WTC11 (cell line): Measurements from ENCODE around the gene ADGRE1.

Experiments used
- JUN ChIP-seq: sonication (generic); formaldehyde crosslinking; IDR thresholded peaks from 2 replicates; pipeline ENCODE4 v1.8.0; 2023; ENCODE audit warnings: mild to moderate bottlenecking, missing genetic modification reagents
- MYBL2 ChIP-seq: sonication (generic); formaldehyde crosslinking; IDR thresholded peaks from 2 replicates; pipeline ENCODE4 v1.8.1; 2023; ENCODE audit warnings: mild to moderate bottlenecking, moderate library complexity, missing genetic modification reagents
- NFYB ChIP-seq: sonication (generic); formaldehyde crosslinking; conservative IDR thresholded peaks from 2 replicates; pipeline ENCODE4 v1.8.0; 2022; ENCODE audit warnings: low read depth, missing genetic modification reagents
- NR3C1 ChIP-seq: sonication (generic); formaldehyde crosslinking; conservative IDR thresholded peaks from 2 replicates; pipeline ENCODE4 v1.8.1; 2023; ENCODE audit warnings: low read depth, mild to moderate bottlenecking, missing genetic modification reagents
- TF ChIP-seq, protein P1 (sequence below): sonication (generic); formaldehyde crosslinking; IDR thresholded peaks from 2 replicates; pipeline ENCODE4 v1.8.1; 2022; ENCODE audit warnings: missing genetic modification reagents, borderline replicate concordance
- TF ChIP-seq, protein P2 (sequence below): fragments of 200-600 bp; IDR thresholded peaks from 2 replicates; pipeline ENCODE4 v1.8.0; 2022; ENCODE audit warnings: antibody characterized with exemption
- TF ChIP-seq, protein P3 (sequence below): sonication (generic); formaldehyde crosslinking; IDR thresholded peaks from 2 replicates; pipeline ENCODE4 v1.8.1; 2023; ENCODE audit warnings: mild to moderate bottlenecking, moderate library complexity, missing genetic modification reagents
- TF ChIP-seq, protein P4 (sequence below): sonication (generic); formaldehyde crosslinking; IDR thresholded peaks from 2 replicates; pipeline ENCODE4 v1.8.0; 2022; ENCODE audit warnings: missing genetic modification reagents
- TF ChIP-seq, protein P5 (sequence below): sonication (generic); formaldehyde crosslinking; IDR thresholded peaks from 2 replicates; pipeline ENCODE4 v1.8.0; 2022; ENCODE audit warnings: mild to moderate bottlenecking, missing genetic modification reagents
- TF ChIP-seq, protein P6 (sequence below): sonication (generic); formaldehyde crosslinking; IDR thresholded peaks from 2 replicates; pipeline ENCODE4 v1.8.1; 2023; ENCODE audit warnings: mild to moderate bottlenecking, missing genetic modification reagents, moderate library complexity
- TF ChIP-seq, protein P7 (sequence below): sonication (generic); formaldehyde crosslinking; IDR thresholded peaks from 2 replicates; pipeline ENCODE4 v1.8.0; 2022; ENCODE audit warnings: mild to moderate bottlenecking, missing genetic modification reagents
- TF ChIP-seq, protein P8 (sequence below): sonication (generic); formaldehyde crosslinking; conservative IDR thresholded peaks from 2 replicates; pipeline ENCODE4 v1.8.1; 2022; ENCODE audit warnings: mild to moderate bottlenecking, missing genetic modification reagents
- TF ChIP-seq, protein P9 (sequence below): sonication (generic); formaldehyde crosslinking; IDR thresholded peaks from 2 replicates; pipeline ENCODE4 v1.8.0; 2022; ENCODE audit warnings: mild to moderate bottlenecking, missing genetic modification reagents

DNA sequence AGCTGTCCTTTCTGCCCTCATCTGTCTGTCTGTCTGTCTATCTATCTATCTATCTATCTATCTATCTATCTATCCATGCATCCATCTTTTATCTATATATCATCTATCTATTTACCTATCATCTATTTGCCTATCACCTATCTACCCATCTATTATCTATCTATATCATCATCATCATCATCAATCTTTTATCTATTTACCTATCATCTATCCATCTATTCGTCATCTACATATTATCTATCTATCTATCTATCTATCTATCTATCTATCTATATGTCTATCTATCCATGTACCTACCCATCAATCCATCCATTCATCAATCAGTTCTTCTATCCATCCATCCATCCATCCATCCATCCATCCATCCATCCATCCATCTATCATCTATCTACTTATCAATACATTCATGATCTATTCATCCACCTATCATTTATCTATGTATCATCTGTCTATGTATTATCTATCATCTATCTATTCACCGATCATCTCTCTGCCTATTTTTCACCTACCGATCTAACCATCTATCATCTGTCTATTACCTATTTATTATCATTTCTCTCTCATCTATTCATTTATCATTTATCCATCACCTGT lies 49.2 kb upstream of the ADGRE1 start:
- TF ChIP-seq, protein P1, sequence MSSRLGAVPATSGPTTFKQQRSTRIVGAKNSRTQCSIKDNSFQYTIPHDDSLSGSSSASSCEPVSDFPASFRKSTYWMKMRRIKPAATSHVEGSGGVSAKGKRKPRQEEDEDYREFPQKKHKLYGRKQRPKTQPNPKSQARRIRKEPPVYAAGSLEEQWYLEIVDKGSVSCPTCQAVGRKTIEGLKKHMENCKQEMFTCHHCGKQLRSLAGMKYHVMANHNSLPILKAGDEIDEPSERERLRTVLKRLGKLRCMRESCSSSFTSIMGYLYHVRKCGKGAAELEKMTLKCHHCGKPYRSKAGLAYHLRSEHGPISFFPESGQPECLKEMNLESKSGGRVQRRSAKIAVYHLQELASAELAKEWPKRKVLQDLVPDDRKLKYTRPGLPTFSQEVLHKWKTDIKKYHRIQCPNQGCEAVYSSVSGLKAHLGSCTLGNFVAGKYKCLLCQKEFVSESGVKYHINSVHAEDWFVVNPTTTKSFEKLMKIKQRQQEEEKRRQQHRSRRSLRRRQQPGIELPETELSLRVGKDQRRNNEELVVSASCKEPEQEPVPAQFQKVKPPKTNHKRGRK: no peak
- TF ChIP-seq, protein P2, sequence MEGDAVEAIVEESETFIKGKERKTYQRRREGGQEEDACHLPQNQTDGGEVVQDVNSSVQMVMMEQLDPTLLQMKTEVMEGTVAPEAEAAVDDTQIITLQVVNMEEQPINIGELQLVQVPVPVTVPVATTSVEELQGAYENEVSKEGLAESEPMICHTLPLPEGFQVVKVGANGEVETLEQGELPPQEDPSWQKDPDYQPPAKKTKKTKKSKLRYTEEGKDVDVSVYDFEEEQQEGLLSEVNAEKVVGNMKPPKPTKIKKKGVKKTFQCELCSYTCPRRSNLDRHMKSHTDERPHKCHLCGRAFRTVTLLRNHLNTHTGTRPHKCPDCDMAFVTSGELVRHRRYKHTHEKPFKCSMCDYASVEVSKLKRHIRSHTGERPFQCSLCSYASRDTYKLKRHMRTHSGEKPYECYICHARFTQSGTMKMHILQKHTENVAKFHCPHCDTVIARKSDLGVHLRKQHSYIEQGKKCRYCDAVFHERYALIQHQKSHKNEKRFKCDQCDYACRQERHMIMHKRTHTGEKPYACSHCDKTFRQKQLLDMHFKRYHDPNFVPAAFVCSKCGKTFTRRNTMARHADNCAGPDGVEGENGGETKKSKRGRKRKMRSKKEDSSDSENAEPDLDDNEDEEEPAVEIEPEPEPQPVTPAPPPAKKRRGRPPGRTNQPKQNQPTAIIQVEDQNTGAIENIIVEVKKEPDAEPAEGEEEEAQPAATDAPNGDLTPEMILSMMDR: no peak
- TF ChIP-seq, protein P3, sequence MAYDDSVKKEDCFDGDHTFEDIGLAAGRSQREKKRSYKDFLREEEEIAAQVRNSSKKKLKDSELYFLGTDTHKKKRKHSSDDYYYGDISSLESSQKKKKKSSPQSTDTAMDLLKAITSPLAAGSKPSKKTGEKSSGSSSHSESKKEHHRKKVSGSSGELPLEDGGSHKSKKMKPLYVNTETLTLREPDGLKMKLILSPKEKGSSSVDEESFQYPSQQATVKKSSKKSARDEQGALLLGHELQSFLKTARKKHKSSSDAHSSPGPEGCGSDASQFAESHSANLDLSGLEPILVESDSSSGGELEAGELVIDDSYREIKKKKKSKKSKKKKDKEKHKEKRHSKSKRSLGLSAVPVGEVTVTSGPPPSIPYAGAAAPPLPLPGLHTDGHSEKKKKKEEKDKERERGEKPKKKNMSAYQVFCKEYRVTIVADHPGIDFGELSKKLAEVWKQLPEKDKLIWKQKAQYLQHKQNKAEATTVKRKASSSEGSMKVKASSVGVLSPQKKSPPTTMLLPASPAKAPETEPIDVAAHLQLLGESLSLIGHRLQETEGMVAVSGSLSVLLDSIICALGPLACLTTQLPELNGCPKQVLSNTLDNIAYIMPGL (CRISPR knock-in tag): no peak
- TF ChIP-seq NFYB: no peak
- TF ChIP-seq, protein P4, sequence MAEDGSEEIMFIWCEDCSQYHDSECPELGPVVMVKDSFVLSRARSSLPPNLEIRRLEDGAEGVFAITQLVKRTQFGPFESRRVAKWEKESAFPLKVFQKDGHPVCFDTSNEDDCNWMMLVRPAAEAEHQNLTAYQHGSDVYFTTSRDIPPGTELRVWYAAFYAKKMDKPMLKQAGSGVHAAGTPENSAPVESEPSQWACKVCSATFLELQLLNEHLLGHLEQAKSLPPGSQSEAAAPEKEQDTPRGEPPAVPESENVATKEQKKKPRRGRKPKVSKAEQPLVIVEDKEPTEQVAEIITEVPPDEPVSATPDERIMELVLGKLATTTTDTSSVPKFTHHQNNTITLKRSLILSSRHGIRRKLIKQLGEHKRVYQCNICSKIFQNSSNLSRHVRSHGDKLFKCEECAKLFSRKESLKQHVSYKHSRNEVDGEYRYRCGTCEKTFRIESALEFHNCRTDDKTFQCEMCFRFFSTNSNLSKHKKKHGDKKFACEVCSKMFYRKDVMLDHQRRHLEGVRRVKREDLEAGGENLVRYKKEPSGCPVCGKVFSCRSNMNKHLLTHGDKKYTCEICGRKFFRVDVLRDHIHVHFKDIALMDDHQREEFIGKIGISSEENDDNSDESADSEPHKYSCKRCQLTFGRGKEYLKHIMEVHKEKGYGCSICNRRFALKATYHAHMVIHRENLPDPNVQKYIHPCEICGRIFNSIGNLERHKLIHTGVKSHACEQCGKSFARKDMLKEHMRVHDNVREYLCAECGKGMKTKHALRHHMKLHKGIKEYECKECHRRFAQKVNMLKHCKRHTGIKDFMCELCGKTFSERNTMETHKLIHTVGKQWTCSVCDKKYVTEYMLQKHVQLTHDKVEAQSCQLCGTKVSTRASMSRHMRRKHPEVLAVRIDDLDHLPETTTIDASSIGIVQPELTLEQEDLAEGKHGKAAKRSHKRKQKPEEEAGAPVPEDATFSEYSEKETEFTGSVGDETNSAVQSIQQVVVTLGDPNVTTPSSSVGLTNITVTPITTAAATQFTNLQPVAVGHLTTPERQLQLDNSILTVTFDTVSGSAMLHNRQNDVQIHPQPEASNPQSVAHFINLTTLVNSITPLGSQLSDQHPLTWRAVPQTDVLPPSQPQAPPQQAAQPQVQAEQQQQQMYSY: no peak
- TF ChIP-seq, protein P5, sequence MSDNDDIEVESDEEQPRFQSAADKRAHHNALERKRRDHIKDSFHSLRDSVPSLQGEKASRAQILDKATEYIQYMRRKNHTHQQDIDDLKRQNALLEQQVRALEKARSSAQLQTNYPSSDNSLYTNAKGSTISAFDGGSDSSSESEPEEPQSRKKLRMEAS: no peak
- TF ChIP-seq, protein P6, sequence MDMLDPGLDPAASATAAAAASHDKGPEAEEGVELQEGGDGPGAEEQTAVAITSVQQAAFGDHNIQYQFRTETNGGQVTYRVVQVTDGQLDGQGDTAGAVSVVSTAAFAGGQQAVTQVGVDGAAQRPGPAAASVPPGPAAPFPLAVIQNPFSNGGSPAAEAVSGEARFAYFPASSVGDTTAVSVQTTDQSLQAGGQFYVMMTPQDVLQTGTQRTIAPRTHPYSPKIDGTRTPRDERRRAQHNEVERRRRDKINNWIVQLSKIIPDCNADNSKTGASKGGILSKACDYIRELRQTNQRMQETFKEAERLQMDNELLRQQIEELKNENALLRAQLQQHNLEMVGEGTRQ (CRISPR knock-in tag): no peak
- TF ChIP-seq JUN (CRISPR knock-in tag): no peak
- no peak for TF ChIP-seq MYBL2 (CRISPR knock-in tag)
- TF ChIP-seq NR3C1 (CRISPR knock-in tag): no peak
- TF ChIP-seq, protein P7, sequence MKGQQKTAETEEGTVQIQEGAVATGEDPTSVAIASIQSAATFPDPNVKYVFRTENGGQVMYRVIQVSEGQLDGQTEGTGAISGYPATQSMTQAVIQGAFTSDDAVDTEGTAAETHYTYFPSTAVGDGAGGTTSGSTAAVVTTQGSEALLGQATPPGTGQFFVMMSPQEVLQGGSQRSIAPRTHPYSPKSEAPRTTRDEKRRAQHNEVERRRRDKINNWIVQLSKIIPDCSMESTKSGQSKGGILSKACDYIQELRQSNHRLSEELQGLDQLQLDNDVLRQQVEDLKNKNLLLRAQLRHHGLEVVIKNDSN (CRISPR knock-in tag): no peak
- TF ChIP-seq, protein P8, sequence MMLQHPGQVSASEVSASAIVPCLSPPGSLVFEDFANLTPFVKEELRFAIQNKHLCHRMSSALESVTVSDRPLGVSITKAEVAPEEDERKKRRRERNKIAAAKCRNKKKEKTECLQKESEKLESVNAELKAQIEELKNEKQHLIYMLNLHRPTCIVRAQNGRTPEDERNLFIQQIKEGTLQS (CRISPR knock-in tag): no peak
- TF ChIP-seq, protein P9, sequence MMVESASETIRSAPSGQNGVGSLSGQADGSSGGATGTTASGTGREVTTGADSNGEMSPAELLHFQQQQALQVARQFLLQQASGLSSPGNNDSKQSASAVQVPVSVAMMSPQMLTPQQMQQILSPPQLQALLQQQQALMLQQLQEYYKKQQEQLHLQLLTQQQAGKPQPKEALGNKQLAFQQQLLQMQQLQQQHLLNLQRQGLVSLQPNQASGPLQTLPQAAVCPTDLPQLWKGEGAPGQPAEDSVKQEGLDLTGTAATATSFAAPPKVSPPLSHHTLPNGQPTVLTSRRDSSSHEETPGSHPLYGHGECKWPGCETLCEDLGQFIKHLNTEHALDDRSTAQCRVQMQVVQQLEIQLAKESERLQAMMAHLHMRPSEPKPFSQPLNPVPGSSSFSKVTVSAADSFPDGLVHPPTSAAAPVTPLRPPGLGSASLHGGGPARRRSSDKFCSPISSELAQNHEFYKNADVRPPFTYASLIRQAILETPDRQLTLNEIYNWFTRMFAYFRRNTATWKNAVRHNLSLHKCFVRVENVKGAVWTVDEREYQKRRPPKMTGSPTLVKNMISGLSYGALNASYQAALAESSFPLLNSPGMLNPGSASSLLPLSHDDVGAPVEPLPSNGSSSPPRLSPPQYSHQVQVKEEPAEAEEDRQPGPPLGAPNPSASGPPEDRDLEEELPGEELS: no peak
